ENCODE measurements around the gene CXCL13.
"Not testable (repeated sequence)": the region's sequence is repeated elsewhere in the genome, so short reads cannot be mapped to it uniquely, and the experiment has no call there.

The CXCL13 gene

DNA sequence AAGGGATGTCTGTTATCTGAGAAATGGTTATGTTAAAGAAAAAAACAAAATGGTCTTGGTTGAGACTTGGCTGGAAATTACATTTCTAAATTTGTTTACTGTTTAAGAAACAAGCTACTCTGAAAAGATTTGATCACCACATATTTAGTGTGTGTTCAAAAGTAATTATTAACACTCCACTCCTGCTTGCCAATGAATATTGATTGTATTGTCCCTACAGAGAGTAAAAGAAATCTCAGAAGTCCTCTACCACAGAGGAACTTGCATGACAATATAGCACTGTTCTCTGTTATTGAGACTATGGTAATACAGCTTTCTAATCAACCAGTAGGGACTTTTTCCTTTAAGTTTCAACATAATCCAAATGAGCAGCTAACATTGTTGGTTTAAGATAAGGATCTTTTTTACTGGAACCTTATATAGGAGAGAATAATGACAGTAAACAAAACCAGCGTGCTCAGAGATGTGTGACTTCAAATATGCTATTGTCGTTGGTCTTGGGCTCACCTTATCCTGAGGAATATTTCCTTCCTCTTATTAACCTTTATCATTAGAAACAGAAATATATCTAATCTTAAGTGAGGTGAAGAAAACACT lies 47.6 kb downstream of the CXCL13 start:
- H3K36me3 ChIP-seq (replicated peaks): no peaks in the 10 kb centered on the region
- H3K4me1 ChIP-seq: no peaks in the 10 kb centered on the region
- no peaks in the 10 kb centered on the region for H3K9me3 ChIP-seq
- no peak overlapping the region for H3K4me3 ChIP-seq
- in situ Hi-C loops (cut with MboI; ENCODE audit: low sequenced_read_pairs): no loop called here
- H3K27me3 ChIP-seq (ENCODE audit: low read depth): peaks cover 3% of the 10 kb centered on the region; the same call in 1 of the 2 replicates
- DNase-seq (ENCODE audit: low spot score in 2 of 2): no peak

DNA sequence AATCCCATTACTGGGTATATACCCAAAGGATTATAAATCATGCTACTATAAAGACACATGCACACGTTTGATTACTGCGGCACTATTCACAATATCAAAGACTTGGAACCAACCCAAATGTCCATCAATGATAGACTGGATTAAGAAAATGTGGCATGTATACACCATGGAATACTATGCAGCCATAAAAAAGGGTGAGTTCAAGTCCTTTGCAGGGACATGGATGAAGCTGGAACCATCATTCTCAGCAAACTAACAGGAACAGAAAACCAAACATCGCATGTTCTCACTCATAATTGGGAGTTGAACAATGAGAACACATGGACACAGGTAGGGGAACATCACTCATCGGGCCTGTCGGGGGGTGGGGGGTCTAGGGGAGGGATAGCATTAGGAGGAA lies 54.7 kb downstream of the CXCL13 start:
- DNase-seq (ENCODE audit: low spot score in 2 of 2); H3K4me1 ChIP-seq; H3K27me3 ChIP-seq (ENCODE audit: low read depth); H3K4me3 ChIP-seq; H3K9me3 ChIP-seq; H3K36me3 ChIP-seq (replicated peaks); in situ Hi-C loops (cut with MboI; ENCODE audit: low sequenced_read_pairs): not testable (repeated sequence)
